ENCODE results near the gene EPB41. TPM values are rescaled to one million over a fixed set of nuclear protein-coding genes. Genes with fewer than 3 reads are reported as not detected.

The EPB41 gene
- total and polyA plus RNA-seq, 2 experiments from 2014 or later = 13.2 to 60.8 TPM

DNA sequence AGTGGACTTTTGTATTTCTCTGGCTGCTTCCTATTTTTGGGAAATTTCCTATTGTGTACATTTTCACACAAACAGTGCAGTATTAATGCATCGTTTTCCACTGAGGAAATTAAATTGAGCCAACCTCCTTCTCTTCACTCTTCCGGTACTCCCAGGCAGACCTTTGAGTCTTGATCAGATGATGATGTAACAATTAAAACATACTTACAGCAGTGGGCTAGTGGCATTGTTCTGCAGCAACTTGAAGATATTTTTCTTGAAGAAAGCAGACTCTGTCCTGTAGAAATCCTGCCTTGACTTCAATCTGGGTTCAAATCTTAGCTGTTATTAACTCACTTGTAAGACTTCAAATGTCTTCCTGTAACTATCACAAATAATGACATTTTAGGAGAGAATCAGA lies 228.3 kb downstream of the EPB41 start:
- peaks cover 6% of the 10 kb centered on the region for H3K79me2 ChIP-seq
- H4K20me1 ChIP-seq (ENCODE audit: insufficient read depth, poor library complexity, severe bottlenecking) = no peaks in the 10 kb centered on the region
- H3K9me2 ChIP-seq (replicated peaks; ENCODE audit: insufficient read depth) = no peaks in the 10 kb centered on the region
- H3K4me2 ChIP-seq = no peak overlapping the region
- no peak for DNase-seq (ENCODE audit: low spot score)
- no peak overlapping the region for H3K27ac ChIP-seq
- H3K4me1 ChIP-seq (ENCODE audit: insufficient read depth) = peaks cover 14% of the 10 kb centered on the region
- TF ChIP-seq, protein P1, sequence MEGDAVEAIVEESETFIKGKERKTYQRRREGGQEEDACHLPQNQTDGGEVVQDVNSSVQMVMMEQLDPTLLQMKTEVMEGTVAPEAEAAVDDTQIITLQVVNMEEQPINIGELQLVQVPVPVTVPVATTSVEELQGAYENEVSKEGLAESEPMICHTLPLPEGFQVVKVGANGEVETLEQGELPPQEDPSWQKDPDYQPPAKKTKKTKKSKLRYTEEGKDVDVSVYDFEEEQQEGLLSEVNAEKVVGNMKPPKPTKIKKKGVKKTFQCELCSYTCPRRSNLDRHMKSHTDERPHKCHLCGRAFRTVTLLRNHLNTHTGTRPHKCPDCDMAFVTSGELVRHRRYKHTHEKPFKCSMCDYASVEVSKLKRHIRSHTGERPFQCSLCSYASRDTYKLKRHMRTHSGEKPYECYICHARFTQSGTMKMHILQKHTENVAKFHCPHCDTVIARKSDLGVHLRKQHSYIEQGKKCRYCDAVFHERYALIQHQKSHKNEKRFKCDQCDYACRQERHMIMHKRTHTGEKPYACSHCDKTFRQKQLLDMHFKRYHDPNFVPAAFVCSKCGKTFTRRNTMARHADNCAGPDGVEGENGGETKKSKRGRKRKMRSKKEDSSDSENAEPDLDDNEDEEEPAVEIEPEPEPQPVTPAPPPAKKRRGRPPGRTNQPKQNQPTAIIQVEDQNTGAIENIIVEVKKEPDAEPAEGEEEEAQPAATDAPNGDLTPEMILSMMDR (IDR thresholded peaks at IDR 0.05; ENCODE audit: poor library complexity) = no peak
- TF ChIP-seq EZH2 (IDR thresholded peaks at IDR 0.05; ENCODE audit: borderline replicate concordance) (no peak), EZH2phosphoT487 (IDR thresholded peaks at IDR 0.05; ENCODE audit: low read depth, severe bottlenecking, unreplicated experiment) (no peak)
- H2AFZ ChIP-seq = no peak overlapping the region
- H3K27me3 ChIP-seq = no peaks in the 10 kb centered on the region
- no peaks in the 10 kb centered on the region for H3K36me3 ChIP-seq (replicated peaks; ENCODE audit: insufficient read depth, low read depth)
- 100% methylated on average over 2 of the region's 2 CpGs for WGBS (ENCODE audit: low lambda C conversion rate, missing lambda C conversion rate)
- H3K9me3 ChIP-seq (ENCODE audit: low read depth) = no peaks in the 10 kb centered on the region
- H3K4me3 ChIP-seq = no peak overlapping the region

DNA sequence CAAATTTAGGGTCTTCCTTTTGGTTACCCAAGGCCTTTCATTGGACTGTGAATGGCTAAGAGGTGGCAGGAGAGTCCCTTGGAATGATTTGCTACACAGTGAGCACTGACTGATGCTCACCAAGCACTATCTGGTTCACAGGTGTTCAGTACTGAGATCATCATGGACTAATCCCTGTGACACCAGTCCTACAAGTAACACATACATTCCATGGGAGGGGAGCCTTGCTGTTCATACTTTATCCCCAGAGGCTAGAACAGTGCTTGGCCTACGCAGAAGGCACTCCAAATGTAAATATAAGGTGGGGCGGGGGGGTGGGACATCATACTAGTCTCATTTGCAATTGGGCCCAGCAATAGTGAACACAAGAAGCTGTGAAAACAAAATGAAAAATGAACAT lies 229.8 kb downstream of the EPB41 start:
- no peak overlapping the region for H3K4me2 ChIP-seq
- no peaks in the 10 kb centered on the region for H4K20me1 ChIP-seq (ENCODE audit: insufficient read depth, poor library complexity, severe bottlenecking)
- H3K27ac ChIP-seq = no peak overlapping the region
- DNase-seq (ENCODE audit: low spot score) = no peak
- 83% methylated on average over 2 of the region's 2 CpGs for WGBS (ENCODE audit: low lambda C conversion rate, missing lambda C conversion rate)
- no peaks in the 10 kb centered on the region for H3K27me3 ChIP-seq
- no peaks in the 10 kb centered on the region for H3K9me3 ChIP-seq (ENCODE audit: low read depth)
- no peak overlapping the region for H2AFZ ChIP-seq
- peaks cover 4% of the 10 kb centered on the region for H3K36me3 ChIP-seq (replicated peaks; ENCODE audit: insufficient read depth, low read depth)
- peaks cover 14% of the 10 kb centered on the region for H3K4me1 ChIP-seq (ENCODE audit: insufficient read depth)
- TF ChIP-seq, protein P1 (IDR thresholded peaks at IDR 0.05; ENCODE audit: poor library complexity) = no peak
- TF ChIP-seq EZH2phosphoT487 (IDR thresholded peaks at IDR 0.05; ENCODE audit: low read depth, severe bottlenecking, unreplicated experiment) (no peak), EZH2 (IDR thresholded peaks at IDR 0.05; ENCODE audit: borderline replicate concordance) (no peak)
- H3K79me2 ChIP-seq = peaks cover 13% of the 10 kb centered on the region
- H3K9me2 ChIP-seq (replicated peaks; ENCODE audit: insufficient read depth) = no peaks in the 10 kb centered on the region
- no peak overlapping the region for H3K4me3 ChIP-seq

DNA sequence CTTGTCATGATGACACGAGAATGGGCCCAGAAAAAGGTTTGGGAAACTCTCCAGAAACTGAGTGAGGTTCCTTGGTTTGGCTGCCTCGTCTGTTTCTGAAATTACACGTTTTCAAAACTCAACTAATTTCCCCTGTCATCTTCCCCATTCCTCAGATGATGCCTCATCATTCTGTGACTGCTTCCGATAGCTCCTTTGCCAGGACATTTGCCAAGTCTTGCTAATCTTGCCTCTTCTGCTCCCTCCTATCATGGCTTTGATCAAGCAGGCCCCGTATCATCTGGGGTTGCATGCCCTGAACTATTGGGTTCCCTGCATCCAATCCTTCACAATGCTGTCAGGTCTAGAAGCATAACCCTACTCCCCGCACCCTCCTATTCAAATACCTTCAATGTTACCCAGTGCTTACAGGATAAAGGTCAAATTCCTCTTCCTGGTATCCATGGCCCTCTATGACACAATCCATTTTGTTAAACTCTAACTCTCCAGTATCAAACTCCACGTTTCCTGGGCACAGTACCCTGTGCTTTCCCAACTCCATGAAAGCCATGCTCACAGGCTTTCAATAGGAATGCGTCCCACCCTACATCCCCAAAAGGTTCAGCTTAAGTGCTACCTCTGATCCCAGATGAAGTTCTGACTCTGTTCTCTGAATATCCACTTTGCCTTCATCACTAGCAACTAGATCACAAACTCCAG lies 231.5 kb downstream of the EPB41 start:
- Histone ChIP-seq H4K20me1 (ENCODE audit: insufficient read depth, poor library complexity, severe bottlenecking) (peaks cover under 1% of the 10 kb centered on the region), H3K4me2 (peak overlapping the region; percentile 22), H3K27me3 (no peaks in the 10 kb centered on the region), H3K79me2 (peaks cover 20% of the 10 kb centered on the region), H3K4me1 (ENCODE audit: insufficient read depth) (peaks cover 14% of the 10 kb centered on the region), H3K36me3 (replicated peaks; ENCODE audit: insufficient read depth, low read depth) (peaks cover 4% of the 10 kb centered on the region), H3K4me3 (no peak overlapping the region), H2AFZ (no peak overlapping the region), H3K27ac (peak overlapping the region; percentile 93), H3K9me2 (replicated peaks; ENCODE audit: insufficient read depth) (no peaks in the 10 kb centered on the region), H3K9me3 (ENCODE audit: low read depth) (no peaks in the 10 kb centered on the region)
- TF ChIP-seq EZH2phosphoT487 (IDR thresholded peaks at IDR 0.05; ENCODE audit: low read depth, severe bottlenecking, unreplicated experiment) (no peak), EZH2 (IDR thresholded peaks at IDR 0.05; ENCODE audit: borderline replicate concordance) (no peak)
- TF ChIP-seq, protein P1 (IDR thresholded peaks at IDR 0.05; ENCODE audit: poor library complexity) = no peak
- 69% methylated on average over 8 of the region's 8 CpGs for WGBS (ENCODE audit: low lambda C conversion rate, missing lambda C conversion rate)
- peak; percentile 59 for DNase-seq (ENCODE audit: low spot score)

Data from hepatocyte (in vitro differentiated cells).